IPS-18a (cell line): ENCODE measurements around the gene RMND5A.

ENCODE experiments used
- H3K27ac ChIP-seq: one replicate; pipeline ENCODE4 v1.5.1; 2013; ENCODE audit warnings: low read length
- H3K27me3 ChIP-seq: one replicate; pipeline ENCODE4 v1.6.1; 2013; ENCODE audit warnings: mild to moderate bottlenecking, low read length; ENCODE audit not compliant: control insufficient read depth, insufficient read depth
- H3K36me3 ChIP-seq: one replicate; pipeline ENCODE4 v1.6.1; 2013; ENCODE audit warnings: low read depth, low read length; ENCODE audit not compliant: control insufficient read depth
- H3K4me1 ChIP-seq: one replicate; pipeline ENCODE4 v1.6.1; 2013; ENCODE audit warnings: low read depth, low read length; ENCODE audit not compliant: control insufficient read depth
- H3K4me3 ChIP-seq: one replicate; pipeline ENCODE4 v1.5.1; 2013; ENCODE audit warnings: low read length
- H3K9ac ChIP-seq: one replicate; pipeline ENCODE4 v1.6.1; 2013; ENCODE audit warnings: mild to moderate bottlenecking, low read length, moderate library complexity
- H3K9me3 ChIP-seq: one replicate; pipeline ENCODE4 v1.6.1; 2013; ENCODE audit warnings: low read depth, low read length; ENCODE audit not compliant: control insufficient read depth

Gene RMND5A

GRCh38 chr2:86822668-86823345 lies 102.7 kb downstream of the RMND5A start:
- H3K36me3 ChIP-seq, result no peaks in the 10 kb centered on the region
- no peaks in the 10 kb centered on the region for H3K27me3 ChIP-seq
- no peak overlapping the region for H3K9ac ChIP-seq
- H3K4me1 ChIP-seq, result no peaks in the 10 kb centered on the region
- H3K27ac ChIP-seq, result no peak overlapping the region
- H3K4me3 ChIP-seq, result no peak overlapping the region
- no peaks in the 10 kb centered on the region for H3K9me3 ChIP-seq

- Histone ChIP-seq H3K9ac (no peak overlapping the region), H3K4me1 (no peaks in the 10 kb centered on the region), H3K4me3 (no peak overlapping the region), H3K9me3 (no peaks in the 10 kb centered on the region), H3K27ac (no peak overlapping the region), H3K36me3 (no peaks in the 10 kb centered on the region), H3K27me3 (no peaks in the 10 kb centered on the region)
These were observed 105.1 kb downstream of the RMND5A start for GRCh38 chr2:86825036-86825692.

DNA sequence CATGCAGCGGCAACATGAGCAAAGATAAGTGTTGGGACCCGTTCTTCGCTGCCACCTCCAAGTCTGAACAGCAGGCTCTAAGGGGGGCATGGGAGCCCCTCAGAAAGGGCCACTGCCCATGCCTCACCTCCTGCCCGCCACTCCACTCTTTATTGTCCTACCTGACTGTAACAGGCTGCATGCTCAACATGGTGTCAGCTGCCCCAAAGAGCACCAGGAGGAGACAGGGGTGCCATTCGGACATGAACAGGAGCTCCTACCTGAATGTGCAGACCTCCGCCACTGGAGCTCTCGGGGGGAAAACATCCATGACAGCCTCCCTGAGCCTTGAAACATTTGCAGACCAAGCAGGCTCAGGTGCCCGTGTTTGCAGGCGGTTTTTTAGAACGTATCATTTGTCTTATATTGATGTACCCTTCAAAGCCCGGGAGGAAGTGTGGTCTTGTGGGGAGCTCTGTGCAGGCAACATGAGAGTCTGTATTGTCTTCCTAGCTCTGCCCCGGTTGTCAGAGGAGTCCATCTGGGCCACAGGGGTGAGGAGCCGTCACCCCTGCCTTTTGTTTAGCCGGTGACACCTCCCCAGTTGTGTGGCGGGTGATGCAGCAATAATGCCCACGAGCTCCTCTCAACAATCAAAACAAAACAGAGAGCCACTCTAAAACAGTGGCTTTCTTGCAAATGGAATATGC lies 105.7 kb downstream of the RMND5A start:
- no peaks in the 10 kb centered on the region for H3K4me1 ChIP-seq
- no peak overlapping the region for H3K27ac ChIP-seq
- no peaks in the 10 kb centered on the region for H3K9me3 ChIP-seq
- no peaks in the 10 kb centered on the region for H3K36me3 ChIP-seq
- no peaks in the 10 kb centered on the region for H3K27me3 ChIP-seq
- no peak overlapping the region for H3K4me3 ChIP-seq
- H3K9ac ChIP-seq, result no peak overlapping the region

GRCh38 chr2:86826951-86827350 lies 106.9 kb downstream of the RMND5A start:
- H3K36me3 ChIP-seq, result no peaks in the 10 kb centered on the region
- no peaks in the 10 kb centered on the region for H3K27me3 ChIP-seq
- no peak overlapping the region for H3K9ac ChIP-seq
- no peak overlapping the region for H3K27ac ChIP-seq
- H3K4me3 ChIP-seq, result no peak overlapping the region
- no peaks in the 10 kb centered on the region for H3K4me1 ChIP-seq
- no peaks in the 10 kb centered on the region for H3K9me3 ChIP-seq
